ENCODE data around the gene PRDM16.

PRDM16 gene

GRCh38 chr1:3304692-3305091 lies 235.7 kb downstream of the PRDM16 start:
- Histone ChIP-seq H2AFZ (ENCODE audit: low read length) (no peak overlapping the region), H4K8ac (ENCODE audit: low read depth, low read length) (no peak overlapping the region), H3K9ac (ENCODE audit: low read depth, low read length, poor library complexity) (no peak overlapping the region), H3K9me3 (replicated peaks in 1 of 2; ENCODE audit: control insufficient read depth in 2 of 2, insufficient read depth in 1 of 2, low read depth in 1 of 2, low read length in 2 of 2) (peaks cover 0 to 1% of the 10 kb centered on the region in 2 donors), H3K18ac (ENCODE audit: low read length) (peak overlapping the region; percentile 7), H2BK15ac (ENCODE audit: low read length) (no peak overlapping the region), H3K27ac (replicated peaks; ENCODE audit: low read length) (no peak overlapping the region), H3K4ac (ENCODE audit: low read length) (no peak overlapping the region), H3K79me1 (ENCODE audit: low read depth, low read length) (no peaks in the 10 kb centered on the region), H3K36me3 (replicated peaks in 1 of 2; ENCODE audit: control insufficient read depth in 2 of 2, insufficient read depth in 2 of 2, low read length in 2 of 2) (no peaks in the 10 kb centered on the region), H2AK5ac (ENCODE audit: low read depth, low read length) (no peak overlapping the region), H3K14ac (ENCODE audit: low read length) (no peak overlapping the region), H4K91ac (ENCODE audit: low read depth, low read length, poor library complexity) (no peak overlapping the region), H3K27me3 (ENCODE audit: control insufficient read depth in 3 of 3, insufficient read depth in 3 of 3, low read depth in 1 of 3, low read length in 3 of 3) (peaks cover 0 to 20% (median 1%) of the 10 kb centered on the region in 3 experiments), H3K4me1 (ENCODE audit: control insufficient read depth in 2 of 2, insufficient read depth in 1 of 2, low read depth in 1 of 2, low read length in 2 of 2) (peaks cover 0 to 1% of the 10 kb centered on the region in 2 donors), H3K23ac (ENCODE audit: low read depth, low read length, poor library complexity) (no peak overlapping the region), H3K4me3 (ENCODE audit: low read length in 2 of 2) (no peak overlapping the region), H2BK120ac (ENCODE audit: low read depth, low read length) (no peak overlapping the region), H2BK12ac (ENCODE audit: low read length) (no peak overlapping the region), H2BK5ac (ENCODE audit: low read length) (no peak overlapping the region), H3K4me2 (ENCODE audit: insufficient read depth, low read length, poor library complexity, severe bottlenecking) (no peak overlapping the region)
- no peak for DNase-seq (ENCODE audit: low spot score)
- no CpG with 5 or more reads among the region's 11 CpGs for WGBS, 2 donors (ENCODE audit: extremely low coverage in 2 of 2, insufficient read length in 2 of 2, insufficient replicate concordance in 1 of 2)

GRCh38 chr1:3305156-3305555 lies 236.2 kb downstream of the PRDM16 start:
- no CpG with 5 or more reads among the region's 13 CpGs for WGBS, 2 donors (ENCODE audit: extremely low coverage in 2 of 2, insufficient read length in 2 of 2, insufficient replicate concordance in 1 of 2)
- DNase-seq (ENCODE audit: low spot score), result no peak
- Histone ChIP-seq H2AK5ac (ENCODE audit: low read depth, low read length) (no peak overlapping the region), H3K4me2 (ENCODE audit: insufficient read depth, low read length, poor library complexity, severe bottlenecking) (no peak overlapping the region), H4K8ac (ENCODE audit: low read depth, low read length) (no peak overlapping the region), H2BK5ac (ENCODE audit: low read length) (no peak overlapping the region), H3K79me1 (ENCODE audit: low read depth, low read length) (no peaks in the 10 kb centered on the region), H2BK12ac (ENCODE audit: low read length) (no peak overlapping the region), H3K23ac (ENCODE audit: low read depth, low read length, poor library complexity) (no peak overlapping the region), H2BK120ac (ENCODE audit: low read depth, low read length) (no peak overlapping the region), H3K14ac (ENCODE audit: low read length) (no peak overlapping the region), H2AFZ (ENCODE audit: low read length) (no peak overlapping the region), H3K36me3 (replicated peaks in 1 of 2; ENCODE audit: control insufficient read depth in 2 of 2, insufficient read depth in 2 of 2, low read length in 2 of 2) (no peaks in the 10 kb centered on the region), H4K91ac (ENCODE audit: low read depth, low read length, poor library complexity) (no peak overlapping the region), H2BK15ac (ENCODE audit: low read length) (no peak overlapping the region), H3K27ac (replicated peaks; ENCODE audit: low read length) (no peak overlapping the region), H3K4ac (ENCODE audit: low read length) (no peak overlapping the region), H3K27me3 (ENCODE audit: control insufficient read depth in 3 of 3, insufficient read depth in 3 of 3, low read depth in 1 of 3, low read length in 3 of 3) (peaks cover 0 to 20% (median 1%) of the 10 kb centered on the region in 3 experiments), H3K4me3 (ENCODE audit: low read length in 2 of 2) (no peak overlapping the region), H3K4me1 (ENCODE audit: control insufficient read depth in 2 of 2, insufficient read depth in 1 of 2, low read depth in 1 of 2, low read length in 2 of 2) (peaks cover 0 to 1% of the 10 kb centered on the region in 2 donors), H3K18ac (ENCODE audit: low read length) (no peak overlapping the region), H3K9me3 (replicated peaks in 1 of 2; ENCODE audit: control insufficient read depth in 2 of 2, insufficient read depth in 1 of 2, low read depth in 1 of 2, low read length in 2 of 2) (peaks cover 0 to 1% of the 10 kb centered on the region in 2 donors), H3K9ac (ENCODE audit: low read depth, low read length, poor library complexity) (no peak overlapping the region)

- Histone ChIP-seq H3K18ac (ENCODE audit: low read length) (no peak overlapping the region), H2BK12ac (ENCODE audit: low read length) (no peak overlapping the region), H2BK5ac (ENCODE audit: low read length) (no peak overlapping the region), H3K36me3 (replicated peaks in 1 of 2; ENCODE audit: control insufficient read depth in 2 of 2, insufficient read depth in 2 of 2, low read length in 2 of 2) (no peaks in the 10 kb centered on the region), H2BK120ac (ENCODE audit: low read depth, low read length) (no peak overlapping the region), H3K79me1 (ENCODE audit: low read depth, low read length) (no peaks in the 10 kb centered on the region), H2AK5ac (ENCODE audit: low read depth, low read length) (no peak overlapping the region), H4K91ac (ENCODE audit: low read depth, low read length, poor library complexity) (no peak overlapping the region), H3K27me3 (ENCODE audit: control insufficient read depth in 3 of 3, insufficient read depth in 3 of 3, low read depth in 1 of 3, low read length in 3 of 3) (peaks cover 0 to 33% (median 5%) of the 10 kb centered on the region in 3 experiments), H2BK15ac (ENCODE audit: low read length) (no peak overlapping the region), H3K27ac (replicated peaks; ENCODE audit: low read length) (no peak overlapping the region), H3K4me2 (ENCODE audit: insufficient read depth, low read length, poor library complexity, severe bottlenecking) (no peak overlapping the region), H2AFZ (ENCODE audit: low read length) (no peak overlapping the region), H3K23ac (ENCODE audit: low read depth, low read length, poor library complexity) (no peak overlapping the region), H4K8ac (ENCODE audit: low read depth, low read length) (no peak overlapping the region), H3K4me3 (ENCODE audit: low read length in 2 of 2) (no peak overlapping the region), H3K4me1 (ENCODE audit: control insufficient read depth in 2 of 2, insufficient read depth in 1 of 2, low read depth in 1 of 2, low read length in 2 of 2) (peaks cover 0 to 9% of the 10 kb centered on the region in 2 donors), H3K9me3 (replicated peaks in 1 of 2; ENCODE audit: control insufficient read depth in 2 of 2, insufficient read depth in 1 of 2, low read depth in 1 of 2, low read length in 2 of 2) (peaks cover 0 to 4% of the 10 kb centered on the region in 2 donors), H3K14ac (ENCODE audit: low read length) (no peak overlapping the region), H3K9ac (ENCODE audit: low read depth, low read length, poor library complexity) (no peak overlapping the region), H3K4ac (ENCODE audit: low read length) (no peak overlapping the region)
- DNase-seq (ENCODE audit: low spot score), result no peak
- WGBS, 2 donors (ENCODE audit: extremely low coverage in 2 of 2, insufficient read length in 2 of 2, insufficient replicate concordance in 1 of 2), result no CpG with 5 or more reads among the region's 10 CpGs
Measured at GRCh38 chr1:3306583-3307291, 237.7 kb downstream of the PRDM16 start.

- Histone ChIP-seq H3K18ac (ENCODE audit: low read length) (no peak overlapping the region), H3K4me2 (ENCODE audit: insufficient read depth, low read length, poor library complexity, severe bottlenecking) (no peak overlapping the region), H4K91ac (ENCODE audit: low read depth, low read length, poor library complexity) (no peak overlapping the region), H2BK15ac (ENCODE audit: low read length) (no peak overlapping the region), H3K4ac (ENCODE audit: low read length) (no peak overlapping the region), H2BK12ac (ENCODE audit: low read length) (no peak overlapping the region), H3K79me1 (ENCODE audit: low read depth, low read length) (no peaks in the 10 kb centered on the region), H3K4me3 (ENCODE audit: low read length in 2 of 2) (no peak overlapping the region), H3K4me1 (ENCODE audit: control insufficient read depth in 2 of 2, insufficient read depth in 1 of 2, low read depth in 1 of 2, low read length in 2 of 2) (peaks cover 0 to 9% of the 10 kb centered on the region in 2 donors), H4K8ac (ENCODE audit: low read depth, low read length) (no peak overlapping the region), H3K9me3 (replicated peaks in 1 of 2; ENCODE audit: control insufficient read depth in 2 of 2, insufficient read depth in 1 of 2, low read depth in 1 of 2, low read length in 2 of 2) (peaks cover 0 to 4% of the 10 kb centered on the region in 2 donors), H3K23ac (ENCODE audit: low read depth, low read length, poor library complexity) (no peak overlapping the region), H2BK120ac (ENCODE audit: low read depth, low read length) (no peak overlapping the region), H3K9ac (ENCODE audit: low read depth, low read length, poor library complexity) (no peak overlapping the region), H2AK5ac (ENCODE audit: low read depth, low read length) (no peak overlapping the region), H2AFZ (ENCODE audit: low read length) (no peak overlapping the region), H3K14ac (ENCODE audit: low read length) (no peak overlapping the region), H3K36me3 (replicated peaks in 1 of 2; ENCODE audit: control insufficient read depth in 2 of 2, insufficient read depth in 2 of 2, low read length in 2 of 2) (no peaks in the 10 kb centered on the region), H3K27ac (replicated peaks; ENCODE audit: low read length) (no peak overlapping the region), H3K27me3 (ENCODE audit: control insufficient read depth in 3 of 3, insufficient read depth in 3 of 3, low read depth in 1 of 3, low read length in 3 of 3) (peaks cover 0 to 39% (median 7%) of the 10 kb centered on the region in 3 experiments), H2BK5ac (ENCODE audit: low read length) (no peak overlapping the region)
- no CpG with 5 or more reads among the region's 8 CpGs for WGBS, 2 donors (ENCODE audit: extremely low coverage in 2 of 2, insufficient read length in 2 of 2, insufficient replicate concordance in 1 of 2)
- no peak for DNase-seq (ENCODE audit: low spot score)
Measured at GRCh38 chr1:3307359-3307758, 238.4 kb downstream of the PRDM16 start.

Measured in neuronal stem cell (in vitro differentiated cells).